Motor neuron (in vitro differentiated cells): ENCODE results near the gene RMI2. TPM values are rescaled to one million over a fixed set of nuclear protein-coding genes. Genes with fewer than 3 reads are reported as not detected.

ENCODE experiments used
- ATAC-seq, 8 experiments: fragments of 200-7000 bp; cut with Tn5 transposase; replicated peaks in 6 of 8; 2 replicates each; pipeline ENCODE4 v1.8.0; 2021; ENCODE audit warnings: mild to moderate bottlenecking in 8 of 8, moderate library complexity in 8 of 8
- H3K27ac ChIP-seq, 2 donors: fragments of 250-450 bp; sonication (Bioruptor Pico); 2 replicates each; pipeline ENCODE4 v1.9.0; 2021; ENCODE audit warnings: antibody characterized with exemption in 2 of 2, mild to moderate bottlenecking in 2 of 2, moderate library complexity in 1 of 2
- H3K4me1 ChIP-seq, 2 donors: fragments of 250-450 bp; sonication (Bioruptor Pico); replicated peaks in 1 of 2; 2 replicates each; pipeline ENCODE4 v1.6.1; 2021; ENCODE audit warnings: antibody characterized with exemption in 2 of 2, mild to moderate bottlenecking in 2 of 2, moderate library complexity in 1 of 2
- H3K4me3 ChIP-seq, 5 donors: fragments of 250-450 bp; sonication (Bioruptor Pico); 2 replicates each; pipeline ENCODE4 v1.9.0; 2021; ENCODE audit warnings: antibody characterized with exemption in 5 of 5, mild to moderate bottlenecking in 5 of 5, moderate library complexity in 4 of 5
- WGBS, 10 experiments: fragments of 450-650 bp; shearing (Covaris generic); methylation state at CpG; one replicate each; pipeline ENCODE4 v1.0.0; 2022; 5-methylcytosine and 5-hydroxymethylcytosine counted together
- in situ Hi-C, 9 experiments: fragments of 400-800 bp; cut with MboI; loops; one replicate each; pipeline ENCODE4 v1.15.0; 2021; ENCODE audit warnings: low sequenced_read_pairs in 9 of 9, low pct_unique_long_range_greater_than_20kb in 2 of 9; ENCODE audit not compliant: unreplicated experiment in 9 of 9
- total RNA-seq, 8 experiments: library from RNA; unstranded; fragments of 300-600 nt; gene quantifications; 2 replicates each; pipeline versions ENCODE4 v1.2.3 to v1.2.4, GENCODE V29; 2022

Gene RMI2
- total RNA-seq, 8 experiments from 2014 or later = 1.6 to 22.7 (median 5.2) TPM

- 50% methylated on average over 2 of the region's 4 CpGs; no CpG with 5 or more reads in 9 of the 10 experiments for WGBS, 10 experiments
- no peaks in the 10 kb centered on the region for H3K4me1 ChIP-seq
- H3K27ac ChIP-seq = no peak overlapping the region
- H3K4me3 ChIP-seq = no peak overlapping the region
- peak in 1 of 8 experiments; percentile 32 for ATAC-seq
- in situ Hi-C loops = loop anchor here in 1 of 9 experiments (25.0 kb wide), 1 partner anchor 378 kb away; no protein-coding TSS in a partner anchor
These were observed 4.5 kb upstream of the RMI2 start for GRCh38 chr16:11340710-11341109.

- Histone ChIP-seq H3K27ac (no peak overlapping the region), H3K4me3 (no peak overlapping the region), H3K4me1 (no peaks in the 10 kb centered on the region)
- WGBS, 10 experiments = 38 to 94% (median 90%) methylated on average over 2 to 9 of the region's 9 CpGs; no CpG with 5 or more reads in 3 of the 10 experiments
- in situ Hi-C loops = loop anchor here in 1 of 9 experiments (25.0 kb wide), 1 partner anchor 379 kb away; no protein-coding TSS in a partner anchor
- no peak for ATAC-seq
These were observed 3.9 kb upstream of the RMI2 start for GRCh38 chr16:11341371-11341770.

- no peak for ATAC-seq
- no peak overlapping the region for H3K27ac ChIP-seq
- in situ Hi-C loops = loop anchor here in 1 of 9 experiments (25.0 kb wide), 1 partner anchor 380 kb away; no protein-coding TSS in a partner anchor
- H3K4me3 ChIP-seq = no peak overlapping the region
- WGBS, 10 experiments = 20 to 57% (median 44%) methylated on average over 1 to 4 of the region's 5 CpGs; no CpG with 5 or more reads in 5 of the 10 experiments
- no peaks in the 10 kb centered on the region for H3K4me1 ChIP-seq
These were observed 3.0 kb upstream of the RMI2 start for GRCh38 chr16:11342021-11342855.

- peaks cover 0 to 13% of the 10 kb centered on the region in 2 donors for H3K4me1 ChIP-seq
- no peak overlapping the region for H3K4me3 ChIP-seq
- ATAC-seq = no peak
- in situ Hi-C loops = loop anchor here in 1 of 9 experiments (25.0 kb wide), 1 partner anchor 385 kb away; no protein-coding TSS in a partner anchor
- no peak overlapping the region for H3K27ac ChIP-seq
- 67 to 100% (median 90%) methylated on average over 1 to 4 of the region's 9 CpGs; no CpG with 5 or more reads in 4 of the 10 experiments for WGBS, 10 experiments
These were observed 1.6 kb downstream of the RMI2 start for GRCh38 chr16:11346700-11347319.

- Histone ChIP-seq H3K4me3 (no peak overlapping the region), H3K27ac (no peak overlapping the region), H3K4me1 (peaks cover 0 to 13% of the 10 kb centered on the region in 2 donors)
- 89 to 100% (median 93%) methylated on average over 2 to 6 of the region's 7 CpGs; no CpG with 5 or more reads in 4 of the 10 experiments for WGBS, 10 experiments
- ATAC-seq = no peak
- in situ Hi-C loops = loop anchor here in 1 of 9 experiments (25.0 kb wide), 1 partner anchor 386 kb away; no protein-coding TSS in a partner anchor
These were observed 2.6 kb downstream of the RMI2 start for GRCh38 chr16:11347831-11348230.

- WGBS, 10 experiments = 0 to 100% (median 88%) methylated on average over 1 to 13 of the region's 16 CpGs; no CpG with 5 or more reads in 1 of the 10 experiments
- H3K4me1 ChIP-seq = peaks cover 0 to 13% of the 10 kb centered on the region in 2 donors
- H3K27ac ChIP-seq = peak overlapping the region in 1 of 2 donors; percentile 32
- in situ Hi-C loops = loop anchor here in 1 of 9 experiments (25.0 kb wide), 1 partner anchor 387 kb away; no protein-coding TSS in a partner anchor
- ATAC-seq = no peak
- H3K4me3 ChIP-seq = no peak overlapping the region
These were observed 3.7 kb downstream of the RMI2 start for GRCh38 chr16:11348737-11349598.

- peaks cover 0 to 13% of the 10 kb centered on the region in 2 donors for H3K4me1 ChIP-seq
- in situ Hi-C loops = loop anchor here in 7 of 9 experiments (25.0 kb wide), 1 partner anchor 387 kb away; no protein-coding TSS in a partner anchor
- no peak overlapping the region for H3K4me3 ChIP-seq
- H3K27ac ChIP-seq = peak overlapping the region in 1 of 2 donors; percentile 32
- ATAC-seq = peak; percentile 5 to 68 (median 55)
- 0 to 82% (median 61%) methylated on average over 1 to 13 of the region's 14 CpGs; no CpG with 5 or more reads in 2 of the 10 experiments for WGBS, 10 experiments
These were observed 4.5 kb downstream of the RMI2 start for GRCh38 chr16:11349599-11350276.

GRCh38 chr16:11350519-11350918, 5.3 kb downstream of the RMI2 start:
- in situ Hi-C loops = loop anchor here in 6 of 9 experiments (25.0 kb wide), 1 partner anchor 388 kb away; no protein-coding TSS in a partner anchor
- no peak overlapping the region for H3K27ac ChIP-seq
- no peak overlapping the region for H3K4me3 ChIP-seq
- peak in 3 of 8 experiments; percentile 47 to 54 (median 50) for ATAC-seq
- 0 to 100% (median 90%) methylated on average over 1 to 5 of the region's 5 CpGs; no CpG with 5 or more reads in 1 of the 10 experiments for WGBS, 10 experiments
- H3K4me1 ChIP-seq = peaks cover 0 to 13% of the 10 kb centered on the region in 2 donors

GRCh38 chr16:11350921-11351335, 5.7 kb downstream of the RMI2 start:
- in situ Hi-C loops = loop anchor here in 6 of 9 experiments (25.0 kb wide), 1 partner anchor 389 kb away; no protein-coding TSS in a partner anchor
- WGBS, 10 experiments = 0 to 100% (median 78%) methylated on average over 1 to 8 of the region's 8 CpGs
- Histone ChIP-seq H3K4me3 (no peak overlapping the region), H3K4me1 (peaks cover 0 to 13% of the 10 kb centered on the region in 2 donors), H3K27ac (no peak overlapping the region)
- ATAC-seq = peak in 3 of 8 experiments; percentile 78 to 86 (median 85)

GRCh38 chr16:11353158-11353557, 7.9 kb downstream of the RMI2 start:
- no peak overlapping the region for H3K27ac ChIP-seq
- WGBS, 10 experiments = 14 to 75% (median 50%) methylated on average over 2 to 4 of the region's 4 CpGs; no CpG with 5 or more reads in 3 of the 10 experiments

GRCh38 chr16:11354407-11354732, 9.1 kb downstream of the RMI2 start:
- H3K4me1 ChIP-seq = peaks cover 0 to 11% of the 10 kb centered on the region in 2 donors
- H3K4me3 ChIP-seq = no peak overlapping the region
- ATAC-seq = no peak
- in situ Hi-C loops = loop anchor here in 6 of 9 experiments (25.0 kb wide), 1 partner anchor 392 kb away; no protein-coding TSS in a partner anchor
- H3K27ac ChIP-seq = no peak overlapping the region
- 87 to 100% (median 100%) methylated on average over 1 to 5 of the region's 5 CpGs; no CpG with 5 or more reads in 3 of the 10 experiments for WGBS, 10 experiments

More at GRCh38 chr16:11353158-11353557, 7.9 kb downstream of the RMI2 start:
- Histone ChIP-seq H3K4me1 (peaks cover 0 to 13% of the 10 kb centered on the region in 2 donors), H3K4me3 (no peak overlapping the region)
- ATAC-seq = no peak
- in situ Hi-C loops = loop anchor here in 6 of 9 experiments (25.0 kb wide), 1 partner anchor 391 kb away; no protein-coding TSS in a partner anchor
